Measurements from ENCODE around the gene TCAF1.

DNA sequence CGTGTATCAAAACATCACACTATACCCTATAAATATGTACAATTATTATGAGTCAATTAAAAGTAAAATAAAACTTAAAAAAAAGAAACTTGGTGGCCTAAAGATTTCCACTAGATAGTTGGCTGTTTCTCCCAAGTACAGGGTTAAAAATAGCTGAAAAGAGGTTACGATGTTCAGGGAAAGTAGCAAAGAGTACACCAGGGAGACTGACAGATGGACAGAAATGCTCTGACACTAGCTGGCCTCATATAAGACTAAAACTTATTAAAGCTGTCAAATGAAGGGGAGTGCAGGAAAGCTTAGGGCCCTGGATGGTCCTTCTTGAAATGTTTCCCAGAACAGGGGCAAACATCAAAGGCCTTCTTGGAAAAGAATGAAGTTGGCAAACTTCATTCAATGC, 51.3 kb downstream of the TCAF1 start:
- TF ChIP-seq, protein P1, sequence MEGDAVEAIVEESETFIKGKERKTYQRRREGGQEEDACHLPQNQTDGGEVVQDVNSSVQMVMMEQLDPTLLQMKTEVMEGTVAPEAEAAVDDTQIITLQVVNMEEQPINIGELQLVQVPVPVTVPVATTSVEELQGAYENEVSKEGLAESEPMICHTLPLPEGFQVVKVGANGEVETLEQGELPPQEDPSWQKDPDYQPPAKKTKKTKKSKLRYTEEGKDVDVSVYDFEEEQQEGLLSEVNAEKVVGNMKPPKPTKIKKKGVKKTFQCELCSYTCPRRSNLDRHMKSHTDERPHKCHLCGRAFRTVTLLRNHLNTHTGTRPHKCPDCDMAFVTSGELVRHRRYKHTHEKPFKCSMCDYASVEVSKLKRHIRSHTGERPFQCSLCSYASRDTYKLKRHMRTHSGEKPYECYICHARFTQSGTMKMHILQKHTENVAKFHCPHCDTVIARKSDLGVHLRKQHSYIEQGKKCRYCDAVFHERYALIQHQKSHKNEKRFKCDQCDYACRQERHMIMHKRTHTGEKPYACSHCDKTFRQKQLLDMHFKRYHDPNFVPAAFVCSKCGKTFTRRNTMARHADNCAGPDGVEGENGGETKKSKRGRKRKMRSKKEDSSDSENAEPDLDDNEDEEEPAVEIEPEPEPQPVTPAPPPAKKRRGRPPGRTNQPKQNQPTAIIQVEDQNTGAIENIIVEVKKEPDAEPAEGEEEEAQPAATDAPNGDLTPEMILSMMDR (IDR thresholded peaks at IDR 0.05; ENCODE audit: borderline replicate concordance, extremely low read depth, low read length, poor library complexity, severe bottlenecking) = no peak
- TF ChIP-seq EZH2 (IDR thresholded peaks at IDR 0.05; ENCODE audit: borderline replicate concordance, low read depth, low read length, severe bottlenecking) = no peak
